K562 (cell line): ENCODE measurements around the gene CD96. TPM values are rescaled to one million over a fixed set of nuclear protein-coding genes. Genes with fewer than 3 reads are reported as not detected.

Experiments
- DPF2 ChIP-seq: fragments of 450-650 bp; IDR thresholded peaks from 2 replicates; pipeline ENCODE4 v1.6.1; 2016
- E2F3 ChIP-seq: fragments of 250-450 bp; sonication (Bioruptor Pico); IDR thresholded peaks from 2 replicates; pipeline ENCODE4 v1.4.0; 2020; ENCODE audit warnings: mild to moderate bottlenecking
- KLF6 ChIP-seq: fragments of 250-450 bp; sonication (Bioruptor Pico); IDR thresholded peaks from 2 replicates; pipeline ENCODE4 v1.4.0; 2020; ENCODE audit warnings: mild to moderate bottlenecking, moderate library complexity, borderline replicate concordance
- SAFB ChIP-seq: fragments of 200-400 bp; formaldehyde crosslinking; IDR thresholded peaks from 2 replicates; pipeline ENCODE4 v1.6.1; 2017; ENCODE audit warnings: low read depth, low read length, borderline replicate concordance
- SRSF1 ChIP-seq: fragments of 200-400 bp; formaldehyde crosslinking; IDR thresholded peaks from 2 replicates; pipeline ENCODE4 v1.6.1; 2017; ENCODE audit warnings: mild to moderate bottlenecking, low read depth, low read length, moderate library complexity
- TOE1 ChIP-seq, 2 experiments: fragments of 450-650 bp in 1 of 2; sonication (generic) in 1 of 2; formaldehyde crosslinking in 1 of 2; IDR thresholded peaks; 2 replicates each; pipeline versions ENCODE4 v1.7.1 to v1.8.0; 2016 to 2022; ENCODE audit warnings: borderline replicate concordance in 2 of 2, mild to moderate bottlenecking in 2 of 2, antibody characterized with exemption in 1 of 2, inconsistent platforms in 1 of 2, low read depth in 1 of 2, missing genetic modification reagents in 1 of 2, moderate library complexity in 1 of 2
- ZNF253 ChIP-seq: fragments of 250-450 bp; sonication (Bioruptor Pico); conservative IDR thresholded peaks from 2 replicates; pipeline ENCODE4 v1.6.1; 2021; ENCODE audit warnings: mild to moderate bottlenecking
- polyA plus RNA-seq, 8 experiments: library from polyadenylated mRNA; depleted of rRNA in 4 of 8; stranded (reverse) in 5 of 8; unstranded in 3 of 8; fragments of >200 nt; fragmentation: Nextera tagmentation in 2 of 8; fragmentation: Illumina TruSeq in 1 of 8; extraction: Ambion mirVana in 2 of 8; extraction: Trizol in 1 of 8; gene quantifications; 2 replicates each; pipeline versions ENCODE4 v1.2.1 to v1.2.3, GENCODE V29; 2011 to 2014; ENCODE audit warnings: inconsistent platforms in 1 of 8, missing spikeins in 1 of 8
- total RNA-seq, 7 experiments: library from RNA; depleted of rRNA in 6 of 7; stranded (reverse); fragments of >200 nt in 6 of 7; fragmentation: Illumina TruSeq in 2 of 7; extraction: Trizol in 2 of 7; gene quantifications; 2 replicates each; pipeline versions ENCODE4 v1.2.1 to v1.2.3, GENCODE V29; 2011 to 2021; ENCODE audit warnings: low replicate concordance in 1 of 7
- TF ChIP-seq, protein P1 (sequence below): fragments of 450-650 bp; formaldehyde crosslinking; IDR thresholded peaks from 2 replicates; pipeline ENCODE4 v1.4.0; 2022; ENCODE audit warnings: missing genetic modification characterization
- TF ChIP-seq, protein P2 (sequence below): fragments of 250-450 bp; sonication (Bioruptor Pico); IDR thresholded peaks from 2 replicates; pipeline ENCODE4 v1.4.0; 2020; ENCODE audit warnings: mild to moderate bottlenecking, moderate library complexity
- TF ChIP-seq, protein P3 (sequence below), 3 experiments: fragments of 200-800 bp in 1 of 3; fragments of 250-450 bp in 1 of 3; fragments of 450-650 bp in 1 of 3; sonication (Bioruptor Pico) in 1 of 3; sonication (Bioruptor generic) in 1 of 3; formaldehyde crosslinking in 1 of 3; IDR thresholded peaks; 2 replicates each; pipeline versions ENCODE4 v1.6.1 to v1.8.0; 2016 to 2022; ENCODE audit warnings: mild to moderate bottlenecking in 2 of 3, missing genetic modification characterization in 2 of 3, missing compliant biosample characterization in 1 of 3, moderate library complexity in 1 of 3
- TF ChIP-seq, protein P4 (sequence below): fragments of 250-450 bp; sonication (Bioruptor Pico); IDR thresholded peaks from 2 replicates; pipeline ENCODE4 v1.9.0; 2021; ENCODE audit warnings: mild to moderate bottlenecking, inconsistent platforms
- TF ChIP-seq, protein P5 (sequence below): conservative IDR thresholded peaks from 2 replicates; pipeline ENCODE4 v1.6.1; 2011; ENCODE audit warnings: low read depth, mild to moderate bottlenecking, low read length; ENCODE audit not compliant: control insufficient read depth
- TF ChIP-seq, protein P6 (sequence below): fragments of 450-650 bp; IDR thresholded peaks from 2 replicates; pipeline ENCODE4 v1.6.1; 2016; ENCODE audit warnings: borderline replicate concordance

The CD96 gene
- total and polyA plus RNA-seq, 9 of the 15 experiments (the other 6 are each of a cell fraction or from before 2014, with no cell fraction given), result 0.32 to 5.7 (median 1.2) TPM

DNA sequence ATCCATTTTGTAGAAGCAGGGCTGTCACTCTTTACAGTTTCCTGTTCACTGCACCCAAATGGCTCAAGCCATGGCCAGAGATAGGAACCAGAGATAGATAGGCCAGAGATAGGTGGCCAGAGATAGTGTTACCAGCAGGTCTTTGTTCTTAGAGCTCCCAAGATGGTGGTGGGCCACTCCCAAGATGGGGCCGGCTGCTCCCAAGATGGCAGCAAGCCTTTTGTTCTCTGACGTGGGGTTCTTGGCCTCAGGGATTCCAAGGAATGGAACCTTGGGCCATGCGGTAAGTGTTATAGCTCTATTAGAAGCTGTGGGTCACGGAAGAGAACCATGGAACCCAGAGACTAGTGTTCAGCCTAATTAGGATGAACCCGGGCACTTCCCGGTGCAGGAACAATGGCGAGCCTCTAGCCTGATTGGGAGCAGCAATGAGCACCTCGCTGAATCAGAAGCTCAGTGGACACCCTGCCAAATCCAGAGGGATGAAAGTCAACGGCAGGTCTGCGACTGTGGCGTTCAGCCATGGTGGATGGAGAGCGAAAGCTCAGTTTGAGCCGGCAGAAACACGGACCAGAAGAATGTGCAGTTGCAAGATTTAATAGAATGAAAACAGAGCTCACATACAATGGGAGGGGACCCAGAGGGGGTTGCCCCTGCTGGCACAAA is 45.0 kb upstream of the CD96 start (continued):
- TF ChIP-seq, protein P1, sequence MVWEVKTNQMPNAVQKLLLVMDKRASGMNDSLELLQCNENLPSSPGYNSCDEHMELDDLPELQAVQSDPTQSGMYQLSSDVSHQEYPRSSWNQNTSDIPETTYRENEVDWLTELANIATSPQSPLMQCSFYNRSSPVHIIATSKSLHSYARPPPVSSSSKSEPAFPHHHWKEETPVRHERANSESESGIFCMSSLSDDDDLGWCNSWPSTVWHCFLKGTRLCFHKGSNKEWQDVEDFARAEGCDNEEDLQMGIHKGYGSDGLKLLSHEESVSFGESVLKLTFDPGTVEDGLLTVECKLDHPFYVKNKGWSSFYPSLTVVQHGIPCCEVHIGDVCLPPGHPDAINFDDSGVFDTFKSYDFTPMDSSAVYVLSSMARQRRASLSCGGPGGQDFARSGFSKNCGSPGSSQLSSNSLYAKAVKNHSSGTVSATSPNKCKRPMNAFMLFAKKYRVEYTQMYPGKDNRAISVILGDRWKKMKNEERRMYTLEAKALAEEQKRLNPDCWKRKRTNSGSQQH (CRISPR knock-in tag), result no peak
- TF ChIP-seq SAFB (no peak), TOE1 (IDR thresholded peaks at IDR 0.05; ENCODE audit: borderline replicate concordance) (no peak), TOE1 (CRISPR knock-in tag; IDR thresholded peaks at IDR 0.05; ENCODE audit: borderline replicate concordance, low read depth) (no peak), DPF2 (no peak), KLF6 (CRISPR knock-in tag) (peak; percentile 68; the same call in 1 of the 2 replicates), SRSF1 (no peak), E2F3 (CRISPR knock-in tag) (peak; percentile 52; the same call in 1 of the 2 replicates), ZNF253 (CRISPR knock-in tag) (no peak)
- TF ChIP-seq, protein P2, sequence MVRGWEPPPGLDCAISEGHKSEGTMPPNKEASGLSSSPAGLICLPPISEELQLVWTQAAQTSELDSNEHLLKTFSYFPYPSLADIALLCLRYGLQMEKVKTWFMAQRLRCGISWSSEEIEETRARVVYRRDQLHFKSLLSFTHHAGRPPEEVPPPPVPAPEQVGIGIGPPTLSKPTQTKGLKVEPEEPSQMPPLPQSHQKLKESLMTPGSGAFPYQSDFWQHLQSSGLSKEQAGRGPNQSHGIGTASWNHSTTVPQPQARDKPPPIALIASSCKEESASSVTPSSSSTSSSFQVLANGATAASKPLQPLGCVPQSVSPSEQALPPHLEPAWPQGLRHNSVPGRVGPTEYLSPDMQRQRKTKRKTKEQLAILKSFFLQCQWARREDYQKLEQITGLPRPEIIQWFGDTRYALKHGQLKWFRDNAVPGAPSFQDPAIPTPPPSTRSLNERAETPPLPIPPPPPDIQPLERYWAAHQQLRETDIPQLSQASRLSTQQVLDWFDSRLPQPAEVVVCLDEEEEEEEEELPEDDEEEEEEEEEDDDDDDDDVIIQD (CRISPR knock-in tag), result no peak
- TF ChIP-seq, protein P3, sequence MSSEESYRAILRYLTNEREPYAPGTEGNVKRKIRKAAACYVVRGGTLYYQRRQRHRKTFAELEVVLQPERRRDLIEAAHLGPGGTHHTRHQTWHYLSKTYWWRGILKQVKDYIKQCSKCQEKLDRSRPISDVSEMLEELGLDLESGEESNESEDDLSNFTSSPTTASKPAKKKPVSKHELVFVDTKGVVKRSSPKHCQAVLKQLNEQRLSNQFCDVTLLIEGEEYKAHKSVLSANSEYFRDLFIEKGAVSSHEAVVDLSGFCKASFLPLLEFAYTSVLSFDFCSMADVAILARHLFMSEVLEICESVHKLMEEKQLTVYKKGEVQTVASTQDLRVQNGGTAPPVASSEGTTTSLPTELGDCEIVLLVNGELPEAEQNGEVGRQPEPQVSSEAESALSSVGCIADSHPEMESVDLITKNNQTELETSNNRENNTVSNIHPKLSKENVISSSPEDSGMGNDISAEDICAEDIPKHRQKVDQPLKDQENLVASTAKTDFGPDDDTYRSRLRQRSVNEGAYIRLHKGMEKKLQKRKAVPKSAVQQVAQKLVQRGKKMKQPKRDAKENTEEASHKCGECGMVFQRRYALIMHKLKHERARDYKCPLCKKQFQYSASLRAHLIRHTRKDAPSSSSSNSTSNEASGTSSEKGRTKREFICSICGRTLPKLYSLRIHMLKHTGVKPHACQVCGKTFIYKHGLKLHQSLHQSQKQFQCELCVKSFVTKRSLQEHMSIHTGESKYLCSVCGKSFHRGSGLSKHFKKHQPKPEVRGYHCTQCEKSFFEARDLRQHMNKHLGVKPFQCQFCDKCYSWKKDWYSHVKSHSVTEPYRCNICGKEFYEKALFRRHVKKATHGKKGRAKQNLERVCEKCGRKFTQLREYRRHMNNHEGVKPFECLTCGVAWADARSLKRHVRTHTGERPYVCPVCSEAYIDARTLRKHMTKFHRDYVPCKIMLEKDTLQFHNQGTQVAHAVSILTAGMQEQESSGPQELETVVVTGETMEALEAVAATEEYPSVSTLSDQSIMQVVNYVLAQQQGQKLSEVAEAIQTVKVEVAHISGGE (CRISPR knock-in tag; IDR thresholded peaks at IDR 0.05), result peak in 1 of 3 experiments; percentile 58; a peak in 2 of 6 replicates
- TF ChIP-seq, protein P4, sequence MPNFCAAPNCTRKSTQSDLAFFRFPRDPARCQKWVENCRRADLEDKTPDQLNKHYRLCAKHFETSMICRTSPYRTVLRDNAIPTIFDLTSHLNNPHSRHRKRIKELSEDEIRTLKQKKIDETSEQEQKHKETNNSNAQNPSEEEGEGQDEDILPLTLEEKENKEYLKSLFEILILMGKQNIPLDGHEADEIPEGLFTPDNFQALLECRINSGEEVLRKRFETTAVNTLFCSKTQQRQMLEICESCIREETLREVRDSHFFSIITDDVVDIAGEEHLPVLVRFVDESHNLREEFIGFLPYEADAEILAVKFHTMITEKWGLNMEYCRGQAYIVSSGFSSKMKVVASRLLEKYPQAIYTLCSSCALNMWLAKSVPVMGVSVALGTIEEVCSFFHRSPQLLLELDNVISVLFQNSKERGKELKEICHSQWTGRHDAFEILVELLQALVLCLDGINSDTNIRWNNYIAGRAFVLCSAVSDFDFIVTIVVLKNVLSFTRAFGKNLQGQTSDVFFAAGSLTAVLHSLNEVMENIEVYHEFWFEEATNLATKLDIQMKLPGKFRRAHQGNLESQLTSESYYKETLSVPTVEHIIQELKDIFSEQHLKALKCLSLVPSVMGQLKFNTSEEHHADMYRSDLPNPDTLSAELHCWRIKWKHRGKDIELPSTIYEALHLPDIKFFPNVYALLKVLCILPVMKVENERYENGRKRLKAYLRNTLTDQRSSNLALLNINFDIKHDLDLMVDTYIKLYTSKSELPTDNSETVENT (CRISPR knock-in tag), result no peak
- TF ChIP-seq, protein P5, sequence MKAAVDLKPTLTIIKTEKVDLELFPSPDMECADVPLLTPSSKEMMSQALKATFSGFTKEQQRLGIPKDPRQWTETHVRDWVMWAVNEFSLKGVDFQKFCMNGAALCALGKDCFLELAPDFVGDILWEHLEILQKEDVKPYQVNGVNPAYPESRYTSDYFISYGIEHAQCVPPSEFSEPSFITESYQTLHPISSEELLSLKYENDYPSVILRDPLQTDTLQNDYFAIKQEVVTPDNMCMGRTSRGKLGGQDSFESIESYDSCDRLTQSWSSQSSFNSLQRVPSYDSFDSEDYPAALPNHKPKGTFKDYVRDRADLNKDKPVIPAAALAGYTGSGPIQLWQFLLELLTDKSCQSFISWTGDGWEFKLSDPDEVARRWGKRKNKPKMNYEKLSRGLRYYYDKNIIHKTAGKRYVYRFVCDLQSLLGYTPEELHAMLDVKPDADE, result no peak
- TF ChIP-seq, protein P6, sequence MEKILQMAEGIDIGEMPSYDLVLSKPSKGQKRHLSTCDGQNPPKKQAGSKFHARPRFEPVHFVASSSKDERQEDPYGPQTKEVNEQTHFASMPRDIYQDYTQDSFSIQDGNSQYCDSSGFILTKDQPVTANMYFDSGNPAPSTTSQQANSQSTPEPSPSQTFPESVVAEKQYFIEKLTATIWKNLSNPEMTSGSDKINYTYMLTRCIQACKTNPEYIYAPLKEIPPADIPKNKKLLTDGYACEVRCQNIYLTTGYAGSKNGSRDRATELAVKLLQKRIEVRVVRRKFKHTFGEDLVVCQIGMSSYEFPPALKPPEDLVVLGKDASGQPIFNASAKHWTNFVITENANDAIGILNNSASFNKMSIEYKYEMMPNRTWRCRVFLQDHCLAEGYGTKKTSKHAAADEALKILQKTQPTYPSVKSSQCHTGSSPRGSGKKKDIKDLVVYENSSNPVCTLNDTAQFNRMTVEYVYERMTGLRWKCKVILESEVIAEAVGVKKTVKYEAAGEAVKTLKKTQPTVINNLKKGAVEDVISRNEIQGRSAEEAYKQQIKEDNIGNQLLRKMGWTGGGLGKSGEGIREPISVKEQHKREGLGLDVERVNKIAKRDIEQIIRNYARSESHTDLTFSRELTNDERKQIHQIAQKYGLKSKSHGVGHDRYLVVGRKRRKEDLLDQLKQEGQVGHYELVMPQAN, result no peak
